Thymus (tissue), 11 donors: Measurements from ENCODE around the gene BLNK. TPM values are rescaled to one million over a fixed set of nuclear protein-coding genes. Genes with fewer than 3 reads are reported as not detected.

Experiments used
- DNase-seq, 9 donors: peaks; one replicate each; pipeline ENCODE4 v3.0.0-alpha.2; 2013; ENCODE audit warnings: low spot score in 9 of 9, low read depth in 6 of 9, missing footprints in 1 of 9
- H3K27ac ChIP-seq, 2 donors: one replicate each; pipeline ENCODE4 v1.5.1; 2013; ENCODE audit warnings: control low read depth in 1 of 2, low read depth in 1 of 2, low read length in 1 of 2, mild to moderate bottlenecking in 1 of 2, moderate library complexity in 1 of 2
- H3K27me3 ChIP-seq, 2 donors: one replicate each; pipeline ENCODE4 v1.5.1; 2013; ENCODE audit warnings: low read length in 1 of 2; ENCODE audit not compliant: control insufficient read depth in 2 of 2, insufficient read depth in 1 of 2
- H3K36me3 ChIP-seq, 2 donors: one replicate each; pipeline ENCODE4 v1.5.1; 2013; ENCODE audit warnings: low read length in 1 of 2, mild to moderate bottlenecking in 1 of 2, moderate library complexity in 1 of 2; ENCODE audit not compliant: control insufficient read depth in 2 of 2, insufficient read depth in 2 of 2
- H3K4me1 ChIP-seq, 2 donors: one replicate each; pipeline ENCODE4 v1.5.1; 2013; ENCODE audit warnings: low read length in 2 of 2; ENCODE audit not compliant: control insufficient read depth in 2 of 2, insufficient read depth in 2 of 2
- H3K4me3 ChIP-seq, 2 donors: one replicate each; pipeline ENCODE4 v1.5.1; 2013; ENCODE audit warnings: low read length in 2 of 2, control low read depth in 1 of 2, mild to moderate bottlenecking in 1 of 2
- H3K9me3 ChIP-seq, 2 donors: one replicate each; pipeline ENCODE4 v1.5.1; 2013; ENCODE audit warnings: low read length in 1 of 2, mild to moderate bottlenecking in 1 of 2; ENCODE audit not compliant: control insufficient read depth in 2 of 2, insufficient read depth in 1 of 2
- WGBS: extraction: QIAGEN DNeasy Blood & Tissue Kit; methylation state at CpG from one replicate; pipeline ENCODE4 v1.1.7; 2013; 5-methylcytosine and 5-hydroxymethylcytosine counted together
- polyA plus RNA-seq: library from polyadenylated mRNA; stranded (reverse); fragments of 200-250 nt; gene quantifications from one replicate; pipeline ENCODE4 v1.2.3, GENCODE V29; 2013
- total RNA-seq: library from RNA; stranded (reverse); fragments of 120-200 nt; gene quantifications from one replicate; pipeline ENCODE4 v1.2.4, GENCODE V29; 2013
- donor health status: healthy.

The BLNK gene
- total and polyA plus RNA-seq, 2 donors: 7.2 to 11.2 TPM

- no peaks in the 10 kb centered on the region for H3K36me3 ChIP-seq
- H3K27me3 ChIP-seq: no peaks in the 10 kb centered on the region
- no peak for DNase-seq
- H3K4me1 ChIP-seq: peaks cover 8 to 10% of the 10 kb centered on the region in 2 donors
- 96% methylated on average over 4 of the region's 4 CpGs for WGBS
- no peak overlapping the region for H3K27ac ChIP-seq
- no peaks in the 10 kb centered on the region for H3K9me3 ChIP-seq
- H3K4me3 ChIP-seq: no peak overlapping the region
Observed at GRCh38 chr10:96243296-96243695, 28.1 kb downstream of the BLNK start.

GRCh38 chr10:96242822-96243221 is 28.5 kb downstream of the BLNK start:
- no peaks in the 10 kb centered on the region for H3K27me3 ChIP-seq
- peaks cover 11 to 12% of the 10 kb centered on the region in 2 donors for H3K4me1 ChIP-seq
- DNase-seq: no peak
- H3K9me3 ChIP-seq: no peaks in the 10 kb centered on the region
- WGBS: 85% methylated on average over 2 of the region's 2 CpGs
- no peak overlapping the region for H3K4me3 ChIP-seq
- H3K27ac ChIP-seq: no peak overlapping the region
- no peaks in the 10 kb centered on the region for H3K36me3 ChIP-seq

DNA sequence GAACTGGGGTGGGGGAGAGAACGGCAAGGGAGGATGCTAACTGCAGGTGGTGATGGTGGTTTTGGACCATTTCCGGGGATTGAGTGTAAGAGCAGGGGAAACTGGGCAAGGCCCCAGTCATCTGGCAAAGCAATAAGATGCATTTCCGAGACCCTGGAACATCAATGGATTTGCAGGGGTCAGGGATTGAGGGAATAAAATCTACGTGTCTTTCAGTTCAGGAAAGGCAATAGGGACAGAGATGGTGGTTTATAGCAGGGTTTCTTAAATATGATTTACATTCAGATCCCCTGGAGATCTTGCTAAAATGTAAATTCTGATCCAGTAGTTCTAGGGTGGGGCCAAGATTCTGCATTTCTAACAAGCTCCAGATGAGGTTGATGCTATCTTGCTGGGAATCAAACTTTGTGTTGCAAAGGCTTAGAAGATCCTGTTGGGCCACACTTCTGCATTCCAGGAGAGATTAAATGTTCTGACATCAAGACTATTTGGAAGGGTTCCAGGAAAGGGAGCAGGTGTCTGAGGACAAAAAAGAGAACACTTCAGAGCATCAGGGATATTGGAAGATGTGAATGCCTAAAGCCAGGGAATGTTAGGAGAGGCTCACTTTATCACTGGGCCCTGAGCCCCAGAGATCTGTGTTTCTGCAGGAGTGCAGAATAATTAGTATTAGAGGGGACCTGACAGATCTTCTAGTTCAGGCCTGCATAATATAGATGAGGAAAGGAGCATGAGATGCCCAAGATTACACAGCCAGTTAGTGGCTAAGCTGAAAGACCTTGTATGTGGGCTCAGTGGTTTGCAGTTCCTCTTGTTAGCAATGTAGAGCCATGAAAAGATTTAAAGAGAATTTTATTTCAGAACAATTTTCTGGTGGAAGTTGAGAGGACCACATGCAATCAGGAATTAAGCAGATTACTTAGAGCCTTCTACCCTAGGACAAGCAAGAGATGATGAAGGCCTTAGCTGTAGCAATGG is 32.4 kb downstream of the BLNK start:
- no peak for DNase-seq
- peaks cover 11 to 12% of the 10 kb centered on the region in 2 donors for H3K4me1 ChIP-seq
- H3K27ac ChIP-seq: no peak overlapping the region
- no peak overlapping the region for H3K4me3 ChIP-seq
- no peaks in the 10 kb centered on the region for H3K9me3 ChIP-seq
- no peaks in the 10 kb centered on the region for H3K36me3 ChIP-seq
- H3K27me3 ChIP-seq: no peaks in the 10 kb centered on the region
- 11% methylated on average over 4 of the region's 4 CpGs for WGBS

DNA sequence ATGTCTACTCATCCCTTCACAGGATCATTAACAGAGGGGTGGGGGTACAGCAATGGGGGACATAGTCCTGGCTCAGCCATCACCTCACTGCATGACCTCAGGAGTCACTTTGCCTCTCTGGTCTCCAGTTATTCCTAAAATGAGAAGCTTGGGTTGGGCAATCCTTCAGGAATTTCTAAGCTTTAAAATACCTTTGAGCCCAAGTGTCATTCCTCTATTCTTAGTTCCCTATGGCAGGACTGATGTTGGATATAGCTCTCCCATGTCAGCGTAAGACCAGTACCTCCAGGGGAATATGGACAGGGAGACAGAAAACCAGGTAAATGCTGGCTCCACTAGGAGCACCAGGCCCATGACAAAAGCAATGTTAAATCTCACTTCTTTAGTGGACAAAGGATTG is 34.5 kb downstream of the BLNK start:
- Histone ChIP-seq H3K27me3 (no peaks in the 10 kb centered on the region), H3K9me3 (no peaks in the 10 kb centered on the region), H3K36me3 (no peaks in the 10 kb centered on the region), H3K27ac (no peak overlapping the region), H3K4me3 (no peak overlapping the region), H3K4me1 (peaks cover 11 to 12% of the 10 kb centered on the region in 2 donors)
- WGBS: 98% methylated on average over 1 of the region's 1 CpG
- DNase-seq: no peak

DNA sequence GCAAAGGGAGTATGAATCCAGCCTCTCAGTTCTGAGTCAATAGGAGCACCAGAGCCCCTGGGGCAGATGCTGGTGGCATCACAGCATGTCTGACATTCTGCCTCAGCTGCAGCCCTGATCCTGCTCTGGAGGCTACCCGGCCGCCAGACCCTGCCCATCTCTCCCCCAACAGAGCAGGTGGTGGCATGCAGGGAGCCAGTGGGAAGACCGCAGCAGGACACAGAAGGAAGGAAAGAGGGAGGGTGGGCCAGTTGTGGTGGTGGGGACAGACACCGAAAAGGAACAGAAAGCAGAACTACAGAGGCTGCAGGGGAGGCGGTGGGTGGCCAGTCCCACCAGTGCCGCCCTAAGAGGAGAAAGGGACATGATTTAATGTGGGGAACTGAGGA is 35.3 kb downstream of the BLNK start:
- no peaks in the 10 kb centered on the region for H3K27me3 ChIP-seq
- H3K36me3 ChIP-seq: no peaks in the 10 kb centered on the region
- no peak for DNase-seq
- no peak overlapping the region for H3K4me3 ChIP-seq
- H3K27ac ChIP-seq: no peak overlapping the region
- H3K9me3 ChIP-seq: no peaks in the 10 kb centered on the region
- 58% methylated on average over 6 of the region's 6 CpGs for whole genome bisulfite sequencing
- H3K4me1 ChIP-seq: peaks cover 11 to 12% of the 10 kb centered on the region in 2 donors

GRCh38 chr10:96235326-96236089 is 35.9 kb downstream of the BLNK start:
- H3K9me3 ChIP-seq: no peaks in the 10 kb centered on the region
- no peak for DNase-seq
- WGBS: 93% methylated on average over 8 of the region's 8 CpGs
- H3K27ac ChIP-seq: no peak overlapping the region
- no peak overlapping the region for H3K4me3 ChIP-seq
- no peaks in the 10 kb centered on the region for H3K36me3 ChIP-seq
- no peaks in the 10 kb centered on the region for H3K27me3 ChIP-seq
- peaks cover 11 to 12% of the 10 kb centered on the region in 2 donors for H3K4me1 ChIP-seq

GRCh38 chr10:96233959-96234358 is 37.4 kb downstream of the BLNK start:
- 98% methylated on average over 2 of the region's 2 CpGs for WGBS
- DNase-seq: no peak
- H3K36me3 ChIP-seq: no peaks in the 10 kb centered on the region
- no peak overlapping the region for H3K27ac ChIP-seq
- peaks cover 7 to 10% of the 10 kb centered on the region in 2 donors for H3K4me1 ChIP-seq
- H3K27me3 ChIP-seq: no peaks in the 10 kb centered on the region
- no peaks in the 10 kb centered on the region for H3K9me3 ChIP-seq
- H3K4me3 ChIP-seq: no peak overlapping the region

GRCh38 chr10:96230527-96230926 is 40.8 kb downstream of the BLNK start:
- H3K4me1 ChIP-seq: peaks cover 3 to 5% of the 10 kb centered on the region in 2 donors
- no peaks in the 10 kb centered on the region for H3K9me3 ChIP-seq
- H3K4me3 ChIP-seq: no peak overlapping the region
- H3K27me3 ChIP-seq: no peaks in the 10 kb centered on the region
- WGBS: 97% methylated on average over 6 of the region's 6 CpGs
- no peaks in the 10 kb centered on the region for H3K36me3 ChIP-seq
- DNase-seq: no peak
- no peak overlapping the region for H3K27ac ChIP-seq

DNA sequence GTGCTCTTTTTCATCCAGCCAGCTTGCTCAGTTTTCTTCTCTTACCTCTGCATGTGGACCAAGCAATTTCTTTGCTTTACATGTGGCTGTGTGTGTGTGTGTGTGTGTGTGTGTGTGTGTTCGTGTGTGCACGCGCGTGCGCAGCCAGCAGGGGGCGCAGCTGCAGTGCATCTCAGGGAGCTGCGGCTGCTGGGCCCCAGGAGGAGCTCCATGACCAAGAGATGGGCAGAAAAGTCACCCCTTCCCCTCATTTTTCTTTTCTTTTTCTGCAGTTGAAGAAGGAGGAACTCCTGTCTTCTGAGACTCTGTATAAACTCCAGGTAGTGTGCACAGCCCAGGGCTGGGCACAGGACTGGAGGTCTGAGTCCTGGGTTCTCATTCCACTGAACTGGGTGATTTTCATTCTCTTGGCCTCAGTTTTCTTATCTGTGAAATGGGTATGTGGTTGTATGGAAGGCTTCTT is 41.8 kb downstream of the BLNK start:
- whole genome bisulfite sequencing: 1% methylated on average over 7 of the region's 7 CpGs
- H3K4me3 ChIP-seq: no peak overlapping the region
- H3K27ac ChIP-seq: no peak overlapping the region

More for the DNA sequence above, 41.8 kb downstream of the BLNK start:
- DNase-seq: peak; percentile 55 to 89 (median 75)
- peaks cover 5 to 7% of the 10 kb centered on the region in 2 donors for H3K4me1 ChIP-seq
- no peaks in the 10 kb centered on the region for H3K9me3 ChIP-seq
- no peaks in the 10 kb centered on the region for H3K36me3 ChIP-seq
- no peaks in the 10 kb centered on the region for H3K27me3 ChIP-seq
